ENCODE results near the gene NCBP2. TPM values are rescaled to one million over a fixed set of nuclear protein-coding genes. Genes with fewer than 3 reads are reported as not detected.
"Not testable (repeated sequence)": the region's sequence is repeated elsewhere in the genome, so short reads cannot be mapped to it uniquely, and the experiment has no call there.

The NCBP2 gene
- total RNA-seq, 4 donors from 2014 or later = 18.8 to 32.9 (median 27.0) TPM

DNA sequence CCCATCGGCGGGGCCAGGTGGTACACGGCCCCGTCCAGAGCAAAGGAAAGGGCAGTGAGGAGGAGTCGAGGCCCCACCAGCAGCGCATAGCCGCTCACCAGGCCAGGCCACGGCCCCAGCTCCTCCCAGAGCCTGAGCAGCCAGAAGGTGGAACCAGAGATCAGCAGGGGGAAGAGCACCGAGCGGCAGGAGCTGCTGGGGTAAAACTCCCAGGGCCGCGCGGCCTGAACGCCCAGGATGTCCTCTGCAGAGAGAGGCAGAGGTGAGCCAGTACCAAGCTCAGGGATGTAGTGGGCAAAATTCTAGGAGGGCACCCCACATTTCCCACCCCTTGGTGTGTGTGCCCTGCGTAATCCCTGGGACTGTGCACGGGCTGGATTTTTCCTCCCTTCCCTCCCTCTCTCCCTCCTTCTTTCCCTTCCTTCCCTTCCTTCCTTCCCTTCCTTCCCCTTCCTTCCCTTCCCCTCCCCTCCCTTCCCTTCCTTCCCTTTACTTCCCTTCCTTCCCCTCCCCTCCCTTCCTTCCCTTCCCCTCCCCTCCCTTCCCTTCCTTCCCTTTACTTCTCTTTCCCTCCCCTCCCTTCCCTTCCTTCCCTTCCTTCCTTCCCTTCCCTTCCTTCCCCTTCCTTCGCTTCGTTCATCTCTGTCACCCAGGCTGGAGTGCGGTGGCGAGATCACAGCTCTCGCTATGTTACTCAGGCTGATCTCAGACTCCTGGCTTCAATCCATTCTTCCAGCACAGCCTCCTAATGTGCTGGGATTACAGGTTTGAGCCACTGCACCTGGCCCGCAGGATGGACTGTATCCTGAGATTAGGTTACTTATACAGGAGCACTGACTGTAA, 6.3 kb upstream of the NCBP2 start:
- intact Hi-C loops (cut with DNase I; ENCODE audit: low total_unique reads) = no loop called here
- H3K4me3 ChIP-seq (ENCODE audit: low read depth, poor library complexity, severe bottlenecking) = no peak overlapping the region
- TF ChIP-seq POLR2A (IDR thresholded peaks at IDR 0.05) (no peak), CTCF (IDR thresholded peaks at IDR 0.05) (no peak)
- 59 to 60% methylated on average over 15 to 22 of the region's 22 CpGs for WGBS, 2 donors
- DNase-seq (ENCODE audit: low spot score in 2 of 2) = no peak

- H3K4me3 ChIP-seq (ENCODE audit: low read depth, poor library complexity, severe bottlenecking) = no peak overlapping the region
- 74 to 80% methylated on average over 27 to 28 of the region's 28 CpGs for WGBS, 2 donors
- intact Hi-C loops (cut with DNase I; ENCODE audit: low total_unique reads) = no loop called here
- peak in 1 of 2 donors; percentile 72 for DNase-seq (ENCODE audit: low spot score in 2 of 2)
- TF ChIP-seq CTCF (IDR thresholded peaks at IDR 0.05) (no peak), POLR2A (IDR thresholded peaks at IDR 0.05) (no peak)
Observed at GRCh38 chr3:196947860-196948441, 5.6 kb upstream of the NCBP2 start.

- H3K4me3 ChIP-seq (ENCODE audit: low read depth, poor library complexity, severe bottlenecking) = no peak overlapping the region
- WGBS, 2 donors = 78 to 79% methylated on average over 10 of the region's 10 CpGs
- TF ChIP-seq POLR2A (IDR thresholded peaks at IDR 0.05) (no peak), CTCF (IDR thresholded peaks at IDR 0.05) (no peak)
- DNase-seq (ENCODE audit: low spot score in 2 of 2) = peak in 1 of 2 donors; percentile 66
- intact Hi-C loops (cut with DNase I; ENCODE audit: low total_unique reads) = no loop called here
Observed at GRCh38 chr3:196947136-196947859, 5.0 kb upstream of the NCBP2 start.

DNA sequence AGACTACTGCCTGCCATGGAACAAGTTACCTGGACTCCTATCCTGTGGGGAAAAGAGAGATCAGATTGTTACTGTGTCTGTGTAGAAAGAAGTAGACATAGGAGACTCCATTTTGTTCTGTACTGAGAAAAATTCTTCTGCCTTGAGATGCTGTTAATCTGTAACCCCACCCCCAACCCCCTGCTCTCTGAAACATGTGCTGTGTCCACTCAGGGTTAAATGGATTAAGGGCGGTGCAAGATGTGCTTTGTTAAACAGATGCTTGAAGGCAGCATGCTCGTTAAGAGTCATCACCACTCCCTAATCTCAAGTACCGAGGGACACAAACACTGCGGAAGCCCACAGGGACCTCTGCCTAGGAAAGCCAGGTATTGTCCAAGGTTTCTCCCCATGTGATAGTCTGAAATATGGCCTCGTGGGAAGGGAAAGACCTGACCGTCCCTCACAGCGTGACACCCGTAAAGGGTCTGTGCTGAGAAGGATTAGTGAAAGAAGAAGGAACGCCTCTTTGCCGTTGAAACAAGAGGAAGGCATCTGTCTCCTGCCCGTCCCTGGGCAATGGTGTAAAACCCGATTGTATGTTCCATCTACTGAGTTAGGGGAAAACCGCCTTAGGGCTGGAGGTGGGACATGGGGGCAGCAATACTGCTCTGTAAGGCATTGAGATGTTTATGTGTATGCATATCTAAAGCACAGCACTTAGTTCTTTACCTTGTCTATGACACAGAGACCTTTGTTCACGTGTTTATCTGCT, 1.9 kb upstream of the NCBP2 start:
- 69 to 75% methylated on average over 14 of the region's 14 CpGs for WGBS, 2 donors
- H3K4me3 ChIP-seq (ENCODE audit: low read depth, poor library complexity, severe bottlenecking); intact Hi-C loops (cut with DNase I; ENCODE audit: low total_unique reads); DNase-seq (ENCODE audit: low spot score in 2 of 2): not testable (repeated sequence)

DNA sequence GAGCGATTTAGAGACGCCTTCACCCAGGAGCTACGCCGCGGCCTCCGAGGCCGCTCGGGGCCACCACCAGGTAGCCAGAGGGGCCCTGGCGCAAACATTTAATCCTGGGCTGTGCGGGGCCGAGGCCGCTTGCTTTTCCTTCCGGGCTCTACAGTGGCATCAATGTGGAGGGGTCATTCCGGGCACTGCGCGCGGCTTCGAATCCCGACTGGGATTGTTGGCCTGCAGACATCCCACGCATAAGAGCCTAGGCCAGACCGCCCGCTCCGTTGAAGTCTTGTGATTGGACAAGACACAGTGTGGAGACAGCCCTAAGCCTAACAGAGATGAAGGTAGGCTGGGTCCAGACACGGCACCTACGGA, 568 bp upstream of the NCBP2 start:
- peak overlapping the region; percentile 100 for H3K4me3 ChIP-seq (ENCODE audit: low read depth, poor library complexity, severe bottlenecking)
- intact Hi-C loops (cut with DNase I; ENCODE audit: low total_unique reads) = no loop called here
- no peak for DNase-seq (ENCODE audit: low spot score in 2 of 2)
- TF ChIP-seq CTCF (IDR thresholded peaks at IDR 0.05) (no peak), POLR2A (IDR thresholded peaks at IDR 0.05) (no peak)
- 1 to 2% methylated on average over 8 to 13 of the region's 25 CpGs for WGBS, 2 donors
